Adrenal gland (tissue), 12 donors: ENCODE data around the gene RASGRP2. TPM values are rescaled to one million over a fixed set of nuclear protein-coding genes. Genes with fewer than 3 reads are reported as not detected.

Experiments
- DNase-seq, 7 donors: peaks; one replicate each; pipeline ENCODE4 v3.0.0-alpha.2; 2019 to 2020
- H3K27ac ChIP-seq, 5 donors: fragments of 200-600 bp; sonication (generic) in 4 of 5; 1 replicate in 3 of 5; 2 replicates in 2 of 5; pipeline versions ENCODE4 v1.5.1 to v1.8.0; 2016 to 2020; ENCODE audit warnings: mild to moderate bottlenecking in 1 of 5
- H3K27me3 ChIP-seq: fragments of 200-600 bp; 2 replicates; pipeline ENCODE4 v1.8.0; 2021
- H3K36me3 ChIP-seq, 2 donors: fragments of 200-600 bp; replicated peaks in 1 of 2; 1 replicate in 1 of 2; 2 replicates in 1 of 2; pipeline versions ENCODE4 v1.5.1 to v1.8.0; 2018 to 2022
- H3K4me1 ChIP-seq, 2 donors: fragments of 200-600 bp; replicated peaks in 1 of 2; 1 replicate in 1 of 2; 2 replicates in 1 of 2; pipeline versions ENCODE4 v1.5.1 to v1.8.0; 2018 to 2021
- H3K4me3 ChIP-seq, 4 donors: fragments of 200-600 bp; sonication (generic) in 3 of 4; one replicate each; pipeline ENCODE4 v1.5.1; 2016 to 2018
- H3K9me3 ChIP-seq, 3 donors: fragments of 200-600 bp; sonication (generic) in 1 of 3; replicated peaks in 1 of 3; 1 replicate in 2 of 3; 2 replicates in 1 of 3; pipeline versions ENCODE4 v1.5.1 to v1.8.0; 2016 to 2021
- POLR2A ChIP-seq, 2 donors: fragments of 450-650 bp; IDR thresholded peaks; one replicate each; pipeline ENCODE4 v1.6.1; 2017; ENCODE audit warnings: antibody characterized with exemption in 2 of 2, mild to moderate bottlenecking in 2 of 2, moderate library complexity in 1 of 2
- WGBS, 4 donors: extraction: QIAGEN DNeasy Blood & Tissue Kit in 2 of 4; methylation state at CpG; one replicate each; pipeline versions ENCODE4 v1.1.5 to v1.1.7; 2013 to 2017; 5-methylcytosine and 5-hydroxymethylcytosine counted together
- intact Hi-C, 2 donors: fragments of 100-400 bp; cut with DNase I; formaldehyde crosslinking; loops; one replicate each; pipeline versions ENCODE4 v1.14.1 to v1.15.0; 2022 to 2023
- polyA plus RNA-seq, 3 donors: library from polyadenylated mRNA; stranded (reverse); fragments of 200-250 nt in 2 of 3; fragments of 350-450 nt in 1 of 3; fragmentation: Illumina TruSeq in 1 of 3; extraction: RNeasy Lipid Tissue Mini Kit (QIAGEN cat#74804) in 1 of 3; gene quantifications; one replicate each; pipeline ENCODE4 v1.2.3, GENCODE V29; 2013 to 2014
- total RNA-seq, 9 donors: library from RNA; depleted of rRNA in 4 of 9; stranded (reverse); fragments of >200 nt in 4 of 9; fragments of 120-200 nt in 1 of 9; fragmentation: NEBNext Ultra II Directional in 1 of 9; extraction: Animal tissue kit (Norgen Biotek cat#: 25700) in 1 of 9; gene quantifications; one replicate each; pipeline versions ENCODE4 v1.1.0 to v1.2.4, GENCODE V29; 2013 to 2023
- TF ChIP-seq, protein P1 (sequence below), 6 experiments: fragments of 450-650 bp in 4 of 6; fragments of 200-600 bp in 2 of 6; sonication (generic) in 1 of 6; IDR thresholded peaks; 1 replicate in 5 of 6; 2 replicates in 1 of 6; pipeline versions ENCODE4 v1.5.1 to v1.8.0; 2016 to 2021; ENCODE audit warnings: antibody characterized with exemption in 6 of 6, mild to moderate bottlenecking in 2 of 6, moderate library complexity in 1 of 6
- donor health status: healthy with polysubstance abuse.
- donor health status: Bipolar disorder and iron deficiency.
- donor health status: DM: yes; HTN: yes; CAD: no.
- donor health status: DM: no; HTN: no; CAD: no.
- donor health status: DM: no; HTN: no; CAD: no.
- donor health status: DM: yes; HTN: yes; CAD: no.

RASGRP2 gene
- total and polyA plus RNA-seq, 12 donors, result 3.6 to 81.9 (median 12.3) TPM

DNA sequence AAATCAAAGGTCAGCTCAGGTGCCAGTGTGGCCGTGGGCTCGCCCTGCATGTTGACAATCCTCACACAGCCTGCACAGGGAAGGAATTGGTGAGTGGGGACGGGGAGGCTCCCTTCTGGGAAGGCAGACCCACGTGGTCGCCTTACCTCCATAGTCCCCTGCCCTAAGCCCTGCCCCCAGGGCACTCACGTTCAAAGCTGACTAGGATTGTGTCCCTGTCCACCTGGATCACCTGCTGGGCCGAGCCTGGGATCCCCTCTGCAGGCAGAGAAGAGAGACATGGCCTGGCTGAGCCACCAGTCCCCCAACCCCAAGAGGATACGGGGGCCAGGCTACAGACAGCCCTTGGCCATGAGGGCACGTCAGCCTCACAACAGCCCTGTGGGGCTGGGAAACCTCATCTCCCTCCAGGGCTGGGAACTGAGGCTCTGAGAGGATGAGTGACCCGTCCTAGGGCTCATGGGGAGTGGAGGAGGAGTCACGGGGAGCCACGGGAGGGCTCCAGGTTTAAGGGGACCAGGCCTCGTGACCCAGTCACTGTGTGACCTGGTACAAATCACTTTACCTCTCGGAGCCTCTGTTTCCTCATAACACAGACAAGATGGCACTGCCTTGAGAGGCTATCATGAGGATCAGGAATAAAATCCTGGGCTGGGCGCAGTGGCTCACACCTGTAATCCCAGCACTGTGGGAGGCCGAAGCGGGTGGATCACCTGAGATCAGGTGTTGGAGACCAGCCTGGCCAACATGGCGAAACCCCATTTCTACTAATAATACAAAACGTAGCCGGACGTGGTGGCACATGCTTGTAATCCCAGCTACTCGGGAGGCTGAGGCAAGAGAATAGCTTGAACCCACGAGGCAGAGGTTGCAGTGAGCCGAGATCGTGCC, 46.5 kb upstream of the RASGRP2 start:
- TF ChIP-seq POLR2A (IDR thresholded peaks at IDR 0.05), result no peak
- TF ChIP-seq, protein P1, sequence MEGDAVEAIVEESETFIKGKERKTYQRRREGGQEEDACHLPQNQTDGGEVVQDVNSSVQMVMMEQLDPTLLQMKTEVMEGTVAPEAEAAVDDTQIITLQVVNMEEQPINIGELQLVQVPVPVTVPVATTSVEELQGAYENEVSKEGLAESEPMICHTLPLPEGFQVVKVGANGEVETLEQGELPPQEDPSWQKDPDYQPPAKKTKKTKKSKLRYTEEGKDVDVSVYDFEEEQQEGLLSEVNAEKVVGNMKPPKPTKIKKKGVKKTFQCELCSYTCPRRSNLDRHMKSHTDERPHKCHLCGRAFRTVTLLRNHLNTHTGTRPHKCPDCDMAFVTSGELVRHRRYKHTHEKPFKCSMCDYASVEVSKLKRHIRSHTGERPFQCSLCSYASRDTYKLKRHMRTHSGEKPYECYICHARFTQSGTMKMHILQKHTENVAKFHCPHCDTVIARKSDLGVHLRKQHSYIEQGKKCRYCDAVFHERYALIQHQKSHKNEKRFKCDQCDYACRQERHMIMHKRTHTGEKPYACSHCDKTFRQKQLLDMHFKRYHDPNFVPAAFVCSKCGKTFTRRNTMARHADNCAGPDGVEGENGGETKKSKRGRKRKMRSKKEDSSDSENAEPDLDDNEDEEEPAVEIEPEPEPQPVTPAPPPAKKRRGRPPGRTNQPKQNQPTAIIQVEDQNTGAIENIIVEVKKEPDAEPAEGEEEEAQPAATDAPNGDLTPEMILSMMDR (IDR thresholded peaks at IDR 0.05), result no peak
- WGBS, 4 donors, result 87 to 93% (median 92%) methylated on average over 15 to 25 of the region's 25 CpGs
- no peak overlapping the region for H3K4me3 ChIP-seq
- peaks cover 0 to 12% of the 10 kb centered on the region in 2 donors for H3K36me3 ChIP-seq
- no peak overlapping the region for H3K27ac ChIP-seq
- DNase-seq, result peak in 1 of 7 donors; percentile 13
- no peaks in the 10 kb centered on the region for H3K9me3 ChIP-seq
- peaks cover 0 to 6% of the 10 kb centered on the region in 2 donors for H3K4me1 ChIP-seq
- intact Hi-C loops, result no loop called here
- no peaks in the 10 kb centered on the region for H3K27me3 ChIP-seq

DNA sequence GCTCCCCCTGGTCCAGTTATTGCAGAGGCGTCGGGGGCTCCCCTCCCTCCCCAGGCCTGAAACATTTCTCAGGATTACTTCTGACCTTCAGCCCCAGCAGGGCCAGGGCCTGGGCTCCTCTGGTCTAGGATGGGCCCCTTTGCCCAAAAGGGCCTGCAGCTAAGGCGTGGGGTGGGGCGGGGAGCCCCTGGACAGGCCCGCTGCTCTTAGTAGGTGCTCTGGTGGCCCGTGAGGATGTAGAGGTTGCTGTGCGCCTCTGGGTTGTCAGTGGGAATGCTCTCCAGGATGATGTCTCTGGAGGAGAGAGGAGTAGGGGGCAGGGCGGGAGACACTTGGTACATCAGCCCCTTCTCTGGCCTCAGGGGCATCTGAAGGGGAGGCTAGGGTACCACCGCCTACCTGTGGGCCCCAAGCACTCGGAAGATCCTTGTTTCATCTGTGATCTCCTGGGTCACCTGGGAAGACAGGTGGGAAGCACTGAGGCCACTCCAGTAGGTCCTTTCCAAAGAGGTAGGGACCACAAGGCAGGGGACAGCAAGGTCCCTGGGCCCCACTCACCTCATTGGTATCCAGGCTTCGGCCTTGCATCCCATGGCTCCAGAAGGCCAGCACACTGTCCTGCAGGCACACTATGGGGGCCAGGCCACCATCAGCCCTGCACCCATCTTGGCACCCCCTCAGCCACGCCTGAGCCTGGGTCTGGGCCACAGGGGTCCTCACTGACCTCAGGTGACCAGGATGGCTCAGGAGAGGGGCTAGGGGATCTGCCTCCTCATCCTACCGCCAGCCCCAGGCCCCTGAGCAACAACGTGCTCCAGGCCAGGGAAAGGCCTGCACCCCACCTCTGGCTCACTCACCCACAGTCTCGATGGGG, 45.6 kb upstream of the RASGRP2 start:
- Histone ChIP-seq H3K27ac (no peak overlapping the region), H3K36me3 (peaks cover 0 to 12% of the 10 kb centered on the region in 2 donors), H3K9me3 (no peaks in the 10 kb centered on the region), H3K4me3 (no peak overlapping the region), H3K4me1 (peaks cover 0 to 6% of the 10 kb centered on the region in 2 donors), H3K27me3 (no peaks in the 10 kb centered on the region)
- DNase-seq, result peak in 1 of 7 donors; percentile 13
- TF ChIP-seq, protein P1 (IDR thresholded peaks at IDR 0.05), result no peak
- TF ChIP-seq POLR2A (IDR thresholded peaks at IDR 0.05), result no peak
- WGBS, 4 donors, result 86 to 93% (median 92%) methylated on average over 7 to 15 of the region's 15 CpGs
- intact Hi-C loops, result loop anchor here in 1 of 2 donors (10.0 kb wide), 1 partner anchor 45 kb away; no protein-coding TSS in a partner anchor

DNA sequence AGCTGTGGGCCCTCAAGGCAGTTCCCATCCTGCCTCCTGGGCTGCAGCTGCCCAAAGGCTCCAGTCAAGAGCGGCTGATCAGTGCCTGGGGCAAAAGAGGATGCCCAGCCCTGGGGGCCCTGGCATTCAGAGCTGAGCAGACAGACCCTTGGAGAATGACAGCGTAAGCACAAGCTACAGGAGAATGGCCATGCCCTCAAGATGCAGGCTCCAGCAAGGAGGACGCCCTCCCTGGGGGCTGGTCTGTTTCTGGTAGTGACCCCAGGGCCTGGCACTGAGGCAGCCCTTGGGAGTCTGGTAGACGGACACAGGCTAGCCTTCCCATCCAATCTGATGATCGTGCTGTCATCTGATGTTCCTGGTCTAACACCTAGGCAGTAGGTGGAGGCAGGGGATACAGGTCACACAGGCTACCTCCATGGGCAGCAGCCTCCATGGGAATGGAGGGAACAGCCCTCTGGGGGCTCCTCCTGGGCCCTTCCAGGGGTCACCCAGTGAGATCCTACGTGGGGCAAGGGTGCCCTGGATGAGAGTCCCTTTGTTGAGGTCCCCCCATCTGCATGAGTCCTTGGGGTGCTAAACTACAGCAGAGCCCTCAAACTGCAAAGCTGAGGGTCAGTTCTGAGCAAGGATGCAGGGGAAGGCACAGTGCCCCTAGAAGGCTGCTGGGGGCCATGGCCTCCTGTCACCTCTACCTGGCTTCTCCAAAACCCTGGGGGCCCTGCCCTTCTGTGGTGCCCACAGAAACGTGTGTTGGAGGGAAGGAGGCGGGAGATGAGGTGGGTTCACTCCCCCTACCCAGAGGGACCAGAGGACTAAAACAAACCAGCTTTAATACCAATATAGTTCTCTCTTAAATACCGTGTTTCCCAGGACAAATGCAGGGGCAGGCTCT, 44.6 kb upstream of the RASGRP2 start:
- WGBS, 4 donors, result 87 to 91% (median 90%) methylated on average over 7 to 9 of the region's 9 CpGs
- H3K27me3 ChIP-seq, result no peaks in the 10 kb centered on the region
- intact Hi-C loops, result loop anchor here in 1 of 2 donors (10.0 kb wide), 1 partner anchor 46 kb away; no protein-coding TSS in a partner anchor
- H3K27ac ChIP-seq, result no peak overlapping the region
- no peaks in the 10 kb centered on the region for H3K4me1 ChIP-seq
- H3K4me3 ChIP-seq, result no peak overlapping the region
- H3K9me3 ChIP-seq, result no peaks in the 10 kb centered on the region
- TF ChIP-seq, protein P1 (IDR thresholded peaks at IDR 0.05), result no peak
- TF ChIP-seq POLR2A (IDR thresholded peaks at IDR 0.05), result no peak
- H3K36me3 ChIP-seq, result peaks cover 0 to 12% of the 10 kb centered on the region in 2 donors
- DNase-seq, result peak in 1 of 7 donors; percentile 16
